ENCODE results near the gene CIDEB. TPM values are rescaled to one million over a fixed set of nuclear protein-coding genes. Genes with fewer than 3 reads are reported as not detected.

Gene CIDEB
- total and polyA plus RNA-seq, 9 of the 15 experiments (the other 6 are each of a cell fraction or from before 2014, with no cell fraction given): 0.03 to 0.35 (median 0.09) TPM; not detected in 3

DNA sequence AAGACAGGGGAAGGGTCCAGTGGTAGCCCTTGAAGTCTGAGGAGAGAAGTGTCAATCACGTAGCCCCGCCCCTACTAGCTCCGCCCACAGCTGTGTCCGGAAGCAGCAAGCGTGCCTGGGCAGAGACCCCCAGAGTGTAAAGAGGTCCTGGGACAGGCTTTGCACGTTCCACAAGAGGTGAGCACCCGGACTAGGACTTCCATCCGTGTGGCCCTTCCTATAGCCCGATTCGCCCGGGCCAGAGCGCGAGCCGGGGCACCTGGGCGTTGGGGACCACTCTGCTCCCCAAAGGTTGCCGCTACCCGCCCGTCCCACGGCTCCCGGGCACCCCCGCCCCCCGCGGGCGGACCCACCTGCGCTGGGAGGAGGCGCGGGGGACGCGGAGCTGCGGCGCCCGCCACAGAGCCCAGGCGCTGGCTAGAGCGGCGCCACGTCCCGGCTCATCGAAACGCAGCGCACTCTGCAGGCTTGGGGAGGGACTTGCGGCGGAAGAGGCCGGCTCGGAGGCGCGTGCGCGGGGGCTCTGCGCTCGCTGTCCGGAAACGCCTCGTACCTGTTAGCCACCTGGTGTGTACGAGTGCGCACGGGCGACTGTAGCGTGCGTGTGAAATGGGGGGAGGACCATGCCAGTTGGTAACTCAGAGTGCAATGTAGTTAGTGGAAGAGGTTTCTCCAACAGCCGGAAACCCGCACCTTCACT is 36.5 kb downstream of the CIDEB start, which contains the start of gene RABGGTA (continued):
- TF ChIP-seq NFE2 (IDR thresholded peaks at IDR 0.05; ENCODE audit: low read depth) (0 out of 2 replicates have a peak, but pooled peaks have one; percentile 2), C11orf30 (IDR thresholded peaks at IDR 0.05; ENCODE audit: low read depth) (peak; percentile 39; the same call in 1 of the 2 replicates), EGR1 (conservative IDR thresholded peaks at IDR 0.05) (0 out of 2 replicates have a peak, but pooled peaks have one; percentile 26), RBM15 (IDR thresholded peaks at IDR 0.05; ENCODE audit: insufficient read depth, low read length) (no peak), ERF (CRISPR knock-in tag; IDR thresholded peaks at IDR 0.05) (no peak), CHAMP1 (IDR thresholded peaks at IDR 0.05) (no peak), HNRNPL (IDR thresholded peaks at IDR 0.05; ENCODE audit: low read depth, low read length) (0 out of 2 replicates have a peak, but pooled peaks have one; percentile 26), HDAC8 (tag; IDR thresholded peaks at IDR 0.05) (no peak), BRD9 (IDR thresholded peaks at IDR 0.05; ENCODE audit: low read depth, partially characterized antibody) (no peak), HDGF (IDR thresholded peaks at IDR 0.05) (no peak), ETV5 (CRISPR knock-in tag; IDR thresholded peaks at IDR 0.05; ENCODE audit: low read depth) (peak; percentile 83), IRF2 (CRISPR knock-in tag; IDR thresholded peaks at IDR 0.05) (no peak), HMG20A (CRISPR knock-in tag; conservative IDR thresholded peaks at IDR 0.05) (no peak), TRIM28 (IDR thresholded peaks at IDR 0.05) (no peak), KHSRP (IDR thresholded peaks at IDR 0.05) (no peak)
- TF ChIP-seq, protein P1, sequence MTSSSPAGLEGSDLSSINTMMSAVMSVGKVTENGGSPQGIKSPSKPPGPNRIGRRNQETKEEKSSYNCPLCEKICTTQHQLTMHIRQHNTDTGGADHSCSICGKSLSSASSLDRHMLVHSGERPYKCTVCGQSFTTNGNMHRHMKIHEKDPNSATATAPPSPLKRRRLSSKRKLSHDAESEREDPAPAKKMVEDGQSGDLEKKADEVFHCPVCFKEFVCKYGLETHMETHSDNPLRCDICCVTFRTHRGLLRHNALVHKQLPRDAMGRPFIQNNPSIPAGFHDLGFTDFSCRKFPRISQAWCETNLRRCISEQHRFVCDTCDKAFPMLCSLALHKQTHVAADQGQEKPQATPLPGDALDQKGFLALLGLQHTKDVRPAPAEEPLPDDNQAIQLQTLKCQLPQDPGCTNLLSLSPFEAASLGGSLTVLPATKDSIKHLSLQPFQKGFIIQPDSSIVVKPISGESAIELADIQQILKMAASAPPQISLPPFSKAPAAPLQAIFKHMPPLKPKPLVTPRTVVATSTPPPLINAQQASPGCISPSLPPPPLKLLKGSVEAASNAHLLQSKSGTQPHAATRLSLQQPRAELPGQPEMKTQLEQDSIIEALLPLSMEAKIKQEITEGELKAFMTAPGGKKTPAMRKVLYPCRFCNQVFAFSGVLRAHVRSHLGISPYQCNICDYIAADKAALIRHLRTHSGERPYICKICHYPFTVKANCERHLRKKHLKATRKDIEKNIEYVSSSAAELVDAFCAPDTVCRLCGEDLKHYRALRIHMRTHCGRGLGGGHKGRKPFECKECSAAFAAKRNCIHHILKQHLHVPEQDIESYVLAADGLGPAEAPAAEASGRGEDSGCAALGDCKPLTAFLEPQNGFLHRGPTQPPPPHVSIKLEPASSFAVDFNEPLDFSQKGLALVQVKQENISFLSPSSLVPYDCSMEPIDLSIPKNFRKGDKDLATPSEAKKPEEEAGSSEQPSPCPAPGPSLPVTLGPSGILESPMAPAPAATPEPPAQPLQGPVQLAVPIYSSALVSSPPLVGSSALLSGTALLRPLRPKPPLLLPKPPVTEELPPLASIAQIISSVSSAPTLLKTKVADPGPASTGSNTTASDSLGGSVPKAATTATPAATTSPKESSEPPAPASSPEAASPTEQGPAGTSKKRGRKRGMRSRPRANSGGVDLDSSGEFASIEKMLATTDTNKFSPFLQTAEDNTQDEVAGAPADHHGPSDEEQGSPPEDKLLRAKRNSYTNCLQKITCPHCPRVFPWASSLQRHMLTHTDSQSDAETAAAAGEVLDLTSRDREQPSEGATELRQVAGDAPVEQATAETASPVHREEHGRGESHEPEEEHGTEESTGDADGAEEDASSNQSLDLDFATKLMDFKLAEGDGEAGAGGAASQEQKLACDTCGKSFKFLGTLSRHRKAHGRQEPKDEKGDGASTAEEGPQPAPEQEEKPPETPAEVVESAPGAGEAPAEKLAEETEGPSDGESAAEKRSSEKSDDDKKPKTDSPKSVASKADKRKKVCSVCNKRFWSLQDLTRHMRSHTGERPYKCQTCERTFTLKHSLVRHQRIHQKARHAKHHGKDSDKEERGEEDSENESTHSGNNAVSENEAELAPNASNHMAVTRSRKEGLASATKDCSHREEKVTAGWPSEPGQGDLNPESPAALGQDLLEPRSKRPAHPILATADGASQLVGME (CRISPR knock-in tag; IDR thresholded peaks at IDR 0.05): no peak
- TF ChIP-seq, protein P2, sequence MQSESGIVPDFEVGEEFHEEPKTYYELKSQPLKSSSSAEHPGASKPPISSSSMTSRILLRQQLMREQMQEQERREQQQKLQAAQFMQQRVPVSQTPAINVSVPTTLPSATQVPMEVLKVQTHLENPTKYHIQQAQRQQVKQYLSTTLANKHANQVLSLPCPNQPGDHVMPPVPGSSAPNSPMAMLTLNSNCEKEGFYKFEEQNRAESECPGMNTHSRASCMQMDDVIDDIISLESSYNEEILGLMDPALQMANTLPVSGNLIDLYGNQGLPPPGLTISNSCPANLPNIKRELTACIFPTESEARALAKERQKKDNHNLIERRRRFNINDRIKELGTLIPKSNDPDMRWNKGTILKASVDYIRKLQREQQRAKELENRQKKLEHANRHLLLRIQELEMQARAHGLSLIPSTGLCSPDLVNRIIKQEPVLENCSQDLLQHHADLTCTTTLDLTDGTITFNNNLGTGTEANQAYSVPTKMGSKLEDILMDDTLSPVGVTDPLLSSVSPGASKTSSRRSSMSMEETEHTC (IDR thresholded peaks at IDR 0.05): no peak
- TF ChIP-seq, protein P3, sequence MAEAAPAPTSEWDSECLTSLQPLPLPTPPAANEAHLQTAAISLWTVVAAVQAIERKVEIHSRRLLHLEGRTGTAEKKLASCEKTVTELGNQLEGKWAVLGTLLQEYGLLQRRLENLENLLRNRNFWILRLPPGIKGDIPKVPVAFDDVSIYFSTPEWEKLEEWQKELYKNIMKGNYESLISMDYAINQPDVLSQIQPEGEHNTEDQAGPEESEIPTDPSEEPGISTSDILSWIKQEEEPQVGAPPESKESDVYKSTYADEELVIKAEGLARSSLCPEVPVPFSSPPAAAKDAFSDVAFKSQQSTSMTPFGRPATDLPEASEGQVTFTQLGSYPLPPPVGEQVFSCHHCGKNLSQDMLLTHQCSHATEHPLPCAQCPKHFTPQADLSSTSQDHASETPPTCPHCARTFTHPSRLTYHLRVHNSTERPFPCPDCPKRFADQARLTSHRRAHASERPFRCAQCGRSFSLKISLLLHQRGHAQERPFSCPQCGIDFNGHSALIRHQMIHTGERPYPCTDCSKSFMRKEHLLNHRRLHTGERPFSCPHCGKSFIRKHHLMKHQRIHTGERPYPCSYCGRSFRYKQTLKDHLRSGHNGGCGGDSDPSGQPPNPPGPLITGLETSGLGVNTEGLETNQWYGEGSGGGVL (CRISPR knock-in tag; IDR thresholded peaks at IDR 0.05): no peak

Measured in K562 (cell line).